ENCODE measurements around the gene ATP11B.

Gene ATP11B

GRCh38 chr3:182792901-182793662 is at the start of gene ATP11B:
TSS of gene ATP11B (plus strand) at chr3:182793504. CDS start at chr3:182793760, 256 bp downstream.
- Histone ChIP-seq H3K36me3 (ENCODE audit: control insufficient read depth in 2 of 2, insufficient read depth in 1 of 2, low read length in 2 of 2) (no peaks in the 10 kb centered on the region), H3K4me3 (ENCODE audit: low read depth, low read length) (peak within 1 kb of the TSS; percentile 82), H3K4me1 (ENCODE audit: control insufficient read depth, insufficient read depth, low read length) (no peaks in the 10 kb centered on the region), H3K9me3 (ENCODE audit: control insufficient read depth, insufficient read depth, low read depth, low read length) (no peaks in the 10 kb centered on the region), H3K27ac (ENCODE audit: extremely low read depth, low read depth, low read length) (peak within 1 kb of the TSS; percentile 71)
- ChIA-PET CTCF (interaction anchor here (2.2 kb wide), 1 partner anchor 79 kb away, joined by 9 read pairs; no protein-coding TSS in a partner anchor), POLR2A (interaction anchor here (1.2 to 1.5 kb wide), 2 partner anchors 11 to 69 kb away, joined by 3 read pairs; no protein-coding TSS in a partner anchor)
- TF ChIP-seq ZBTB21 (tag by site-specific recombination; IDR thresholded peaks at IDR 0.05) (no peak), CTCF (tag by site-specific recombination; IDR thresholded peaks at IDR 0.05) (no peak), ZBTB26 (tag by site-specific recombination; optimal IDR thresholded peaks at IDR 0.05) (peak; percentile 55), ZNF341 (tag by site-specific recombination; IDR thresholded peaks at IDR 0.05; ENCODE audit: low read depth) (peak; percentile 66; the same call in 1 of the 2 replicates), ZNF114 (tag by site-specific recombination; IDR thresholded peaks at IDR 0.05) (no peak), ZNF2 (tag by site-specific recombination; IDR thresholded peaks at IDR 0.05) (0 out of 2 replicates have a peak, but pooled peaks have one; percentile 46), PRDM6 (tag by site-specific recombination; IDR thresholded peaks at IDR 0.05) (no peak), ZNF274 (IDR thresholded peaks at IDR 0.05; ENCODE audit: low read length) (no peak), ZNF274 (tag by site-specific recombination; IDR thresholded peaks at IDR 0.05; ENCODE audit: borderline replicate concordance) (no peak), ZNF140 (tag by site-specific recombination; IDR thresholded peaks at IDR 0.05) (no peak), YY2 (tag by site-specific recombination; IDR thresholded peaks at IDR 0.05) (no peak), TRIM28 (IDR thresholded peaks at IDR 0.05; ENCODE audit: borderline replicate concordance, low read length) (no peak), ZNF18 (tag by site-specific recombination; IDR thresholded peaks at IDR 0.05) (no peak), KLF8 (tag by site-specific recombination; IDR thresholded peaks at IDR 0.05) (peak; percentile 57; the same call in 1 of the 2 replicates), ZNF146 (tag by site-specific recombination; IDR thresholded peaks at IDR 0.05) (no peak), ZSCAN30 (tag by site-specific recombination; IDR thresholded peaks at IDR 0.05) (peak; percentile 23; the same call in 1 of the 2 replicates), ZNF132 (tag by site-specific recombination; IDR thresholded peaks at IDR 0.05; ENCODE audit: borderline replicate concordance) (no peak), ZNF747 (tag by site-specific recombination; IDR thresholded peaks at IDR 0.05) (no peak), ZNF473 (tag by site-specific recombination; IDR thresholded peaks at IDR 0.05) (no peak), PRDM2 (tag by site-specific recombination; IDR thresholded peaks at IDR 0.05; ENCODE audit: borderline replicate concordance) (no peak), ZNF837 (tag by site-specific recombination; IDR thresholded peaks at IDR 0.05) (no peak), KLF16 (tag by site-specific recombination; IDR thresholded peaks at IDR 0.05) (0 out of 2 replicates have a peak, but pooled peaks have one; percentile 55), ZNF571 (tag by site-specific recombination; IDR thresholded peaks at IDR 0.05) (no peak), SP2 (tag by site-specific recombination; IDR thresholded peaks at IDR 0.05) (peak; percentile 43)

All from HEK293 (cell line).